Stimulated activated CD4-positive, alpha-beta T cell treated with anti-CD3 and anti-CD28 coated beads, Interleukin-4, amount 100 ng/mL, for 4 hours (primary cell): Measurements from ENCODE around the gene MYO1D.
"Not testable (repeated sequence)": the region's sequence is repeated elsewhere in the genome, so short reads cannot be mapped to it uniquely, and the experiment has no call there.

Experiments used
- DNase-seq, 2 experiments: peaks; one replicate each; pipeline ENCODE4 v3.0.0-alpha.2; 2020

Gene MYO1D

DNA sequence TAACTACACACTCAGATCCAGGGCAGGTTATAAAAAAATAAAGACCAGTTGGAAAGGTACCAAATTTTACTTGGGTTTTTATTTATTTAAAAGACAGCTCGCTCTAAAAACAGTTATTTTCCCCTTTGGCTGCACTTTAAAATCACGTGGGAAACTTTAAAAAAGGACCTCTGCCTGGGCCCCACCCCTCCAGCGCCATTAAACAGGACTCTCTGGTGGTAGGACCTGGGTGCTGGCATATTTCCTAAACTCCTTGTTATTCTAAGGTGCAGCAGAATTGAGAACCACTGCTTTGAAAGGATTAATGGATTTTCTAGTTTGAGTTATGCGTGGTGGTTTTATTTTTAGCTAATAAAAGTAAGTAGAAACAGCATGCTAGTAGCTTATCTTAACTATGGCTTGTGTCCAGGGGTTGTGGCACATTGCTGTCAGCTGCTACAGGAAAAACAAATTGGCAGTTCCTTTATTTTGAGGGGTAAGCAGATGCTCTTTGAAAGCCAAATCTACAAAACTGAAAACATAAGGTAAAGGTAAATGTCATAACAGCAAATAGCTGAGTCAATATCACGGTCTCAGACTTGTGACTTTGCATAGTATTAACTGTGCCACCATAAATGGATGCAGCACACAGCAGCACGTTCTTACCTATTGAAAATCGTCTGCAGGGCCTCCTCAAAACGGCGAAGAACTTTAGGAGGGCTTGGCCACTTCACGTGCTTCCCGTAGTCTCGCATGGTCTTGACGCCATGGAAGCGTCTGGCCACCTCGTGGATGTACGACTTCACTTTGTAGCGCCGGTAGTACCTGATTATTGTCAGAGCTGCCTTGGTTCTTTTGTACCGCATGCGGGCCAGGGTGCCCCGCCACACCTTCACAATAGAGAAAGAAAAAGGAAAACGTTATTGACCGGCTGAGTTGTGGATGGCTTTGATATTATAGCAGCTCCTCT lies 218.2 kb downstream of the MYO1D start:
- DNase-seq: no peak

DNA sequence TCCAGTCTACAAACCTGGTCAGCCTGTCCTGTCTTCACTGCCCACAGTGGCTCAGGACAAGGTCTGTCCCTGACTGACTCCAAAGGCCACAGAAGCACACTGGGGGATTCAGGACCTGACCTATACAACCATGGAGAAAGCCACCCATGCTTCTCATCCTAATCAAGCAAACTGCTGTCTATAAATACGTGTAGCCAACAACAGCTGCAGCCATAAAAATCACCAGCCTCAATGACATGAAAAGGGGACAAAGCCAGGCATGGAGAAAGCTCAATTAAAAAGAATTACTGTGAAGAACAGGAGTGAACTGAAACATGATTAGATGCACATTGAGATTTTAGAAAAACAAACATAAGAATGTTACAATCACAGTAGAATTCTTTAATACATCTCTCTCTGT lies 220.0 kb downstream of the MYO1D start:
- DNase-seq: no peak

DNA sequence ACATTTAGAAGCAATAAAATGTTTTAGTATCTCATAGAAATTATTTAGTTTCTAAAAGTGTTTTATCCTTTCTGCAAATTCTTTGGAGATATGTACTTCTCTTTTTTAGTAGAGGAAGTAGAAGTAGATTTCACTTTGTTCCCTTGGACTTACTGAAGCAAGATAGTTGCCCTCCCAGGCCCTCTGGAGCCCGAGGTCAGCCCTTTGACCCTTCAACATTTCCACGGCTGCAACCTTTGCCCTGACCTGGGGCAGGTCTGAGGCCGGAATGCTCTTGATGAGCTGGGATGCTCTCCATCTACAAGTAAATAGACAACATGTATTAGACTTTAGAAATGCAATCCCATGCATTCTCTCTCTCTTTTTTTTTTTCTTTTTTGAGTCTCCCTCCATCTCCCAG lies 222.6 kb downstream of the MYO1D start:
- no peak for DNase-seq

DNA sequence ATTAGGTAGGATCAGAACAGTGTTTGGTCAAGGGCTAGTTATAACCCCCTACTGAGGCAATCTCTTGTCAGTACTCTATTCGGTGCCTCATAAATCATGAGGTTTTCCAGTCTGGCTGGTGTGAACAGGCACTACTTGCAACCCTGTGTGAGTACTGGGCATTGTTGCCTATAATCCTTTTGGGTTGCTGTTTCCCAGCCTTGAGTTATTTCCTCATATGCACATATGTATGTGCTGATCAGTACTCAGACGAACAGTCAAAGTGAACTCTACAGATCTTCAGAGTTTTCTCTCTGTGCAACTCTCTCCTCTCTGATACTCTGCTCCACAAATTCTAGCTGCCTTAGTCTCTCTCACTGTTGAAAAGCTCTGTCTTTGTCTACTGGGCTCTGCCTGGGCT lies 225.8 kb downstream of the MYO1D start:
- no peak for DNase-seq

DNA sequence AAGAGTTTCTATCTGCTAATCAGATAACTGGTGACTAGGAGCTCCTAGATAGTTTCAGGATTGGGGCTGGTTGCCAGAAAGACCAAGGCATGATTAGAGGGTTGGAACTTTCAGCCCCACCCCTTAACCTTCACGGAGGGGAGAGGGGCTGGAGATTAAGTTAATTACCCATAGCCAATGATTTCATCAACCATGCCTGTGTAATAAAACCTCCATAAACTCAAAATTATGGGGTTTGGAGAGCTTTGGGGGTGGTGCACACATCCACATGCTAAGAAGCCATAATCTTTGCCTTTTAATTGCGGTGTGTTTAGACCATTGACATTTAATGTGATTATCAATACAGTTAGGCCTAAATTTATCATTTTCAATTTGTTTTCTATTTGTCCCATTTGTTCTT lies 228.5 kb downstream of the MYO1D start:
- no peak for DNase-seq

DNA sequence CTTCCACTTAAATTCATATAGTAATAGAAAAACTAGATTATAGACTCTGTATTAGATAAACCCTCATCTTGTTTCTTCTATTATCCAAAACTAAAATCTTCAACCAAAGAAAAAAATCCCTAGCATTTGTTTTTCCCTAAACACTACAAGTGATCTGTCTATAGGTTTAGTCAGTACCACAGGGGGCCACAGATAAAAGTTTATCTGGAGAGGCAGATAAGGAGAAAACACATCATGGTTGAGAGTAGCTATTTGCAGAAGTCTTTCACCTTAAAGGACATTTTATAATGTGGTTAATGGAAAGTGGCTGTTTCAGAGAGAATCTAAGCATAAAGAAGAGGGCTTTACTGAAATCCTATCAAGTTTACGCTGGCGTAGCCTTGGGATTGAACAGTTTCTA lies 230.0 kb downstream of the MYO1D start:
- DNase-seq: no peak

DNA sequence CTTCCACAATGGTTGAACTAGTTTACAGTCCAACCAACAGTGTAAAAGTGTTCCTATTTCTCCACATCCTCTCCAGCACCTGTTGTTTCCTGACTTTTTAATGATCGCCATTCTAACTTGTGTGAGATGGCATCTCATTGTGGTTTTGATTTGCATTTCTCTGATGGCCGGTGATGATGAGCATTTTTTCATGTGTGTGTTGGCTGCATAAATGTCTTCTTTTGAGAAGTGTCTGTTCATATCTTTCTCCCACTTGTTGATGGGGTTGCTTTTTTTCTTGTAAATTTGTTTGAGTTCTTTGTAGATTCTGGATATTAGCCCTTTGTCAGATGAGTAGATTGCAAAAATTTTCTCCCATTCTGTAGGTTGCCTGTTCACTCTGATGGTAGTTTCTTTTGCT lies 235.4 kb downstream of the MYO1D start:
- DNase-seq: not testable (repeated sequence)

DNA sequence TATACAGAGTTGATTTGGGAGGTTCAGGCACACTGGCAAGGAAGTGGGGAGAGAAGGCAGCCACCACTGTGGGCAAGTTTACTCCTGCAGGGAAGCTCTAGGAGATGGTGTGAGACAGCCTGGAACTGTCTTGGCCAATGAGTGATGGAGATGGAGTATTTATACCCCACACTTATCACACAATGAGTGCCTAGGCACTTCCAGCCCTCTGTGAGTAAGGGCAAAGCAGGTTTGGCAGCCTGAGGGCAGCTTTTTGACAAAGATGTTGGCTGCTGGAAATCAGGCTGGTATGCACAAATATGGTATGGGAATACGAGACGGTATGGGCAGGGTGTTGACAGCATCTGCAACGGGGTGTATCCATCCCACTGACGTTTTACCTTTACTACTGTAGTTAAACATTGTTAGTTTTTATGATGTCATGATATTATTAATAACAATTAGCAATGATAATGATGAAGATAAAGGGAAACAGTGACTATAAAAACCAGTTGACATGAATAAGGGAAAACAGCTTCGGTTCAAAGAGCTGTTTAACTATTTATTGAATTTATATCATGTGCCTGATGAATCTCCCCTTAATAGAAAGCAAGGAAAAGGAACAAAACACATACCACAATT lies 240.2 kb downstream of the MYO1D start:
- DNase-seq: no peak

DNA sequence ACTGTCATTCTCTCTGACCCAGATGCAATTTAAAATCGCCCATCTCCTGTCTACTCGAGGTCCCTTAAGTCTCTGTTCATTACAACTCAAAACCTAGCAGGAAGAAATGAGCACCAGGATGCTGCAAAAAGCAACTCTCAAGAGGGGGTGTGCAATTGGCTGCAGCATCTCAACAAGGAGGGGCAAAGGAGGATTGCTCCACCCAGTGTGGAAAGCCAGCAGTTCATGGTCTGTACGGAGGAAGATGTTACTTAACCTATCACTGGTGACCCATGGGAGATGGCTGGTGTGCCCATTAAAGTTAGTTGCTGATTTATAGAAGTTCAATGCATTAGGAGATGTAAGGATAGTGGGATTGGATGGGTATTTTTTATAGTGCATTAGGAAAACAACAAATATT lies 242.8 kb downstream of the MYO1D start:
- DNase-seq: no peak

DNA sequence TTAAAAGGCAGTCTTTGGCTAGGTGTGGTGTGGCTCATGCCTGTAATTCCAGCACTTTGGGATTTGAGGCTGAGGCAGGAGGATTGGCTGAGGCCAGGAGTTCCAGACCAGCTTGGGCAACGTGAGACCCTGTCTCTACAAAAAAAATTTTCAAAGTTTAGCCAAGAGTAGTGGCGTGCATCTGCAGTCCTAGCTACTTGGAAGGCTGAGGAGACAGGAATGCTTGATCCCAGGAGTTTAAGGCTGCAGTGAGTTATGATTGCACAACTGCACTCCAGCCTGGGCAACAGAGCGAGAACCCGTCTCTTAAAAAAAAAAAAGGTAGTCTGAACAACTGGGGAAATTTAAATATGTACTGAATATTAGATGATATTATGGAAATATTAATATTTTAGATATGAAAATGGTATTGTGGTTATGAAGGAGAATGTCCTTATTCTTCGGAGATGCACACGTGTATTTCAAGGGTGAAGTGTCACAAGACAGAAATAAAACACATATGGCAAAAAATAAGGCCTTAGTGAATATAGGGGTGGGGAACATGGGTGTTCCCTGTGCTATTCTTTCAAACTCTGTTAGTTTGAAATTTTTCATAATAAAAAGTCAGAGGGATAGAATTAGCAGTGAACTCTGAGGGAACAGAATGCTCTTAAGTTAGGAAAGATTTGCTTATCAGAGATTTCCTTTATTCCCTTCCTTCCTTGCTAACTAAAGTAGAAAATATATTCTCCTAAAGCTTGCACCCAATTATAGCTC lies 245.4 kb downstream of the MYO1D start:
- DNase-seq: no peak

DNA sequence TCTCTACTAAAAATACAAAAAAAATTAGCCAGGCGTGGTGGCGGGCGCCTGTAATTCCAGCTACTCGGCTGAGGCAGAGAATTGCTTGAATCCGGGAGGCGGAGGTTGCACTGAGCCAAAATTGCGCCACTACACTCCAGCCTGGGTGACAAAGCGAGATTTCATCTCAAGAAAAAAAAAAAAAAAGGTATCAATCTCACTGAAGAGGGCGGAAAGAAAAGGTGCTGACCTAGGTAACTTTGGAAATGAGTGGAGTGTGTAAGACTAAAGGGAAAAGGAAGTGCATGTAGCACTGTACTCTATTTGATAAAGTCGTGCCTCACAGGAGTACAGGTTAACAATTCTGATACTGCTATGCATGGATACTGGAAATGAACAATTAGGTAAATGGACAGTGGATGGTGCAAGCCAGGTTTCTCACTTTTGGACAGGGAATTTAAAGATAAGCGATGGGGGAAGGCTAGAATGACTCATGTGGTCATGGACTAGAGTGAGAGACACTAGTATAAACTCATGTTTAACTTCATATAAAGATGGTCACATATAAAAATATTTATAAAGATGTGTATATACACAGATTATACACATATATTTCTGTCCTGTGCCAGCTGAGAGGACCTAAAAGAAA lies 247.2 kb downstream of the MYO1D start:
- no peak for DNase-seq

DNA sequence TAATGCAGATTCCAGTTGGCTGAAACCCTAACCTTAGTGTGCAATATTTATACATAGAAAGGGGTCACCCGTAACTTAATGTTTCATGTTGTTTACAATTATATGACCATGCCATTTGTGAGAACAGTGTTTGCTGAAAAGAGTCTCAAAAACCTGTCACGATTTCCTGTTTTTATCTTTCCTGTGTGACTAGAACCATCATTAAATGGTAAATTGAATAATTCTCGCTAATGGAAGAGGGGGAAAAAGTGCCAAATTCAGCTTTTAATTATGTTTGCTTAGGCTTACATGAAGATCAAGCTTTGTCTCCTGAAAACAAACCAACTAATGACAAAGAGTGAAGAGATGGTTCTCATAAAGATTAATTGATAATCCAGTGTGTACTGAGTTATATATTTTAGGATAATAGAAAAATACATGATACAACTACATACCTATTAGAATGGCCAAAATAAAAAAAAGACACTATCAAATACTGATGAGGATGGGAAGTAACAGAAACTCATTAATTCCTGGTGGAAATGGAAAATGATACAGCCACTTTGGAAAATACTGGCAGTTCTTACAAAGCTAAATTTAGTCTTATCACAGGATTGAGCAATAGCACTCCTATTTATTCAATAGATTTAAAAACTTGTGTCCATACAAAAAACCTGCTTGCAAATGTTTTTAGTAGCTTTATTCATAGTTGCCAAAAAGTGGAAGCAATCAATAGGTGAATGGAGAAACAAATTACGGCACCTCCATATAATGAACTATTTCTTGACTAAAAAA lies 248.5 kb downstream of the MYO1D start:
- no peak for DNase-seq

DNA sequence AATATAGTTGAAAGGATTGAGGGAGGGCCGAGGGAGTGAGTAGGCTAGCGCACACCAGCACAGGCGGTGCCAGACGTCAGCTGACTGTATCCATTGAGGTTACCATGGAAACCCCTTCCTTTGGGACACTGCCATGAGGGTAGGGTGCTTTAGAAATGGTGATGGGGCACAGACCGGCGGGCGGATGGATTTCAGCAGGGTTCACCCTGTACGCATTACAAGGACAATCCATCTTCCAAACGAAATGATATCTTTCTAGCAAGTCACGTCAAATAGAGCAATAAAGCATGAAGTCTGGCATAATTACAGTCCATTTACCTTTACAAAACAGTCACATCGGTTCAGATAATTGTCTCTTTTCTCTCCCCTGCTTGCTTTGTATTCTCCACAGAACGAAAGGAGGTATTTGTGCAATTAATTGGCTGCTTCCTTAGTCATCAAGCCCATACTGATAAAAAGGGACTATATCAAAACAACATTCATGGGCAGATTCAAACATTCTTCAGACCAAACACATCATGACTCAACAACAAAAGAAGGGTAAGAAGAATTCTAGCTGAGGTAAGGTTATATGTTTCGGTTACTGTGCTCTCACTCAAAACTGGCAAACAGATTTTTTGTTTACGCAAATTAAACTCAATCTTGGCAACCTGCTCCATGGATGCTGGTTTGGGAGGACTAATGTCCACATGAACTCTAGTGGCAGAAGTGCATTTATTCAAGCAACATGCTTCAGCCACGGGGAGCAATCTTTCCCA lies 249.5 kb downstream of the MYO1D start:
- DNase-seq: no peak

DNA sequence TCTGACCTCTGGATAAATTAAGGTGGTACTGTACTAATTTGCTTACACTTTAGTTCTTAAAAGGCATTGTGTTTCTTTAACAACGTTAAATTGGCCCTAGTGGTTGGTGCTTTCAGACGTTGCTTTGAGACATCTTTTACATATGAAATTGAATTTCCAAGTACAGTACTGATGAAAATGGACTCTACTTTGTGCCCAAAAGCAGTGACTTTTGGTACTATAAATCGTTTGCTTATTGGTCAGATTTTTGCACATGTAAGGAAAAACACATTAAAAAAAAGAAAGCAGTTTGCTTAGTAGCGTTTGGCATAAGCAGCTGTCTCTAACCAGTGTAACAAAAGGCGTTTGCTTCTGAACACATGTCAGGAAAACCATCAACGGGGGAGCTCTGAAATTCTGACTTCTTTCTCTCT lies 250.5 kb downstream of the MYO1D start:
- no peak for DNase-seq

DNA sequence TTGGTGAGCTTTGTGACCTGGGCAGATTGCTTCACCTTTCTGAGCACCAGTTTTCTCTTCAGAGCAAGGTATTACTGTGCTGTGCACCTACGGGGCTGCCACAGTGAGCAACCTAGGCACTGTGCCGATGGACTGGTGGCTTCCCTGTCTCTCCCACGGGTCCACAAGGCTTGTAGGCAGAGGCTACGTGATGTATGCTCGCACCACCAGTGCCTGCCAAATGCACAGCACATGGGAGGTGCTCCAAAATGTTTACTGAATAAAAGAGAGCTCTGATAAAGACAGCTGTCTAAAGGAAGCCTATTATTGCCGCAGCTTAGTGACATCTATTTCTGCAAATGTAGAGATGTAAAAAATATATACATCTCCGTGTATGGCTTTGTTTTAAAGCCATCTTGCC lies 251.0 kb downstream of the MYO1D start:
- DNase-seq: no peak

DNA sequence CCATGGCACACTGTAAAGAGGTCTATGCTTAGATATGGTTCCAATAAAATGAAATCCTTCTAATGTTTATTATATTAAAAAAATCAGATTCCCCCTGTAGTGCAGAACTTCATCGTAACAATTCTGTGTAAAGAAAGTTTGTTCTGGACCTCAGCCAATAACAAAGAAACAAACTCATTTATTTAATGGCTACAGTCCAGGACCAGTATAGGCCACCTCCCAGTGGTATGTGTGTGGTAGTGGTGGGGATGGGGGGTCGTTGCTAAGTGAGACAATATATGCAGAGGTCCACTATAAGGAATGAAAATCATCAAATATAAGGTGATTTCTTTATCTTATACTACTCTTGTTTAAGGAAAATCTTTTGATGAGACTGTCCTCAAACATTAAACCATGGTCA lies 253.7 kb downstream of the MYO1D start:
- DNase-seq: no peak

DNA sequence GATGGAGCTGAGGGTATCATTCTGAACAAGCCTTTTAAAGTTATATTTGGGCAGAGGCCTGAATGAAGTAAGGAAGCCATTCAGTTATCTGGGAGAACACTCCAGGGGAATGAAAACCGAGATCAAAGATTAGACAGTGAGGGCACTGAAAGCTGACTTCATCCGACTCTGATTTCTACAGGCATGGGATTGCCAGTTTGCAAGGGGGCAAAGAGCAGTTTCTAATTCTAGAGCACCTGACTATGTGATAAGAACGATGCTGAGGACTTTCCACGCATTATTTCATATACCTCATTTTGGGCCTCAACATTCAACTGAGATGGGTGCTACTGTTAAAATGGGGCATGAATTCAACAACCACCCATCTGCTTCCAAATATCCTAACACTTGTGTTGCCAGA lies 254.4 kb downstream of the MYO1D start:
- no peak for DNase-seq

DNA sequence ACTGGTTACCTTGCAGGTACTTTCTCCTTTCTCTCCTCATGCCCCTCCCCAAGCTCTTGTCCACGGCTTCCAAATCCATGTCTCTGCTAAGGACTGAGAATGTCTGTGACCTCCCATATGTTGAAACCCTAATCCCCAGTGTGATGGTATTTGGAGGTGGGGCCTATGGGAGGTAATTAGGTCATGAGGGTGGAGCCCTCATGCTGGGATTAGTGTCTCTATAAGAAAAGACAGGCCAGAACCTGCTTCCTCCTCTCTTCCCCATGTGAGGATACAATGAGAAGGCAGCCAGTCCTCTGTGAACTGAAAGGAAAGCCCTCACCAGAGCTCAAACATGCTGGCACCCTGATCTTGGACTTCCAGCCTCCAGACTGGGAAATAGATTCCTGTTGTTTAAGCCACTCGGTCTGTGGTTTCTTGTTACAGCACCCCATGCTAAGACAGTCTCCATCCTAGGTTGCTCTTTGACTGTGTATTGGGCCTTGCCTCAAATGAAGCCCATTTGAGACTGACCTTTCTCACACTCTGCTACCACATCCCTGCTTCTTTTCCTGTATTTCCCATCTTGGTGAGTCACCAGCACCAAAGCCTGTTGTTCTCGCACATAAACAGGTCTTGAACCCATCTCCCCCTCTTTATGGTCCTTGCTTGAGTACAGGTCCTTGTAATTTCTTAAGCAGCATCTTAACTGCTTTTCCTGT lies 255.2 kb downstream of the MYO1D start:
- no peak for DNase-seq

DNA sequence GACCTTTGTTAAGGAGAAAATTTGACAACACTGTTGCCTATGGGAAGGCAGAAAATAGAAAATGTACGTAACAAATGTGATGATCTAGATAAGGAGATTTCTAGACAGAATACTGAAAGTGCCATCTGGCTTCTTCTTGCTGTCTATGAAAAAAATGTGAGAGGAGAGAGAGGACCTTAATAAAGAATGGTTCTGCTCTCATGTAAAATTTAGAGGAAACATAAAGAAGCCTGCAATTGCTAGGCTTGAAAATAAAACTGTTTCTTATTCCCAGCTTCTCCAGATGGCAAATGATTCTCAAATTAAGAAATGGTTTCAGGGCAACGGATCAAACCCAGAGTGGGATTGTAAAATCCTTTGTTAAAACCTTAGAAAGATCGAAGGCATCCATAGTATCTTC lies 261.6 kb downstream of the MYO1D start:
- no peak for DNase-seq

DNA sequence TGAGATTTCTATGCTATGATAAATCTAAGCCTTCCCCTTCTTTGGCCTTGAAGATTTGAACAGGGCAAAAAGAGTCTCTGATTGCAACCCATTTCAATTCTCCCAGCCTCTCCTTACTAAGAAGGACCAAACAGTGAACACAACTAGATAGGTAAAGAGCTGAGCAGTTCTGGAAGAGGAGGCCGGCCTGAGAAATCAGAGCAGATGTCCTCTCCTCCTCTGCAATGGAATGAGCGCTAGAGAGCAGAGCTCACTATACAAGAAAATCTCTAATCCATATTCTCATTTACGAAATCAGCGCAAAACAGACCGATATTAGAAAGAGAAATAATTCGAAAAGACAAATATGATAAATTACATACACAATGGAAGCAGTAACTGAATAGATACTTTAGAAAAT lies 266.0 kb downstream of the MYO1D start:
- DNase-seq: no peak
